Liver (tissue), 9 donors: Measurements from ENCODE around the gene MOB3C. TPM values are rescaled to one million over a fixed set of nuclear protein-coding genes. Genes with fewer than 3 reads are reported as not detected.

Source experiments
- DNase-seq: peaks from one replicate; pipeline ENCODE4 v3.0.0-alpha.2; 2017; ENCODE audit warnings: low spot score
- H3K27ac ChIP-seq, 2 donors: one replicate each; pipeline ENCODE4 v1.7.0; 2013; ENCODE audit warnings: inconsistent platforms in 2 of 2, low read length in 2 of 2, control low read depth in 1 of 2, low read depth in 1 of 2, mild to moderate bottlenecking in 1 of 2
- H3K27me3 ChIP-seq, 4 donors: one replicate each; pipeline versions ENCODE4 v1.6.1 to v1.7.0; 2013; ENCODE audit warnings: low read length in 3 of 4, inconsistent platforms in 1 of 4, mild to moderate bottlenecking in 1 of 4, moderate library complexity in 1 of 4; ENCODE audit not compliant: control insufficient read depth in 4 of 4, insufficient read depth in 4 of 4
- H3K36me3 ChIP-seq, 4 donors: one replicate each; pipeline versions ENCODE4 v1.6.1 to v1.7.0; 2013; ENCODE audit warnings: low read length in 3 of 4, mild to moderate bottlenecking in 3 of 4, low read depth in 1 of 4, moderate library complexity in 1 of 4; ENCODE audit not compliant: control insufficient read depth in 4 of 4, insufficient read depth in 3 of 4
- H3K4me1 ChIP-seq, 4 donors: one replicate each; pipeline versions ENCODE4 v1.6.1 to v1.7.0; 2013; ENCODE audit warnings: low read length in 3 of 4, mild to moderate bottlenecking in 3 of 4, moderate library complexity in 1 of 4; ENCODE audit not compliant: control insufficient read depth in 4 of 4, insufficient read depth in 4 of 4
- H3K4me3 ChIP-seq, 3 donors: one replicate each; pipeline versions ENCODE4 v1.6.1 to v1.7.0; 2013; ENCODE audit warnings: low read length in 3 of 3, control low read depth in 1 of 3, low read depth in 1 of 3, mild to moderate bottlenecking in 1 of 3
- H3K9ac ChIP-seq, 2 donors: one replicate each; pipeline ENCODE4 v1.7.0; 2013; ENCODE audit warnings: low read length in 2 of 2, mild to moderate bottlenecking in 2 of 2, moderate library complexity in 2 of 2, control low read depth in 1 of 2, low read depth in 1 of 2
- H3K9me3 ChIP-seq, 4 donors: one replicate each; pipeline versions ENCODE4 v1.6.1 to v1.7.0; 2013; ENCODE audit warnings: low read length in 3 of 4; ENCODE audit not compliant: control insufficient read depth in 4 of 4
- CTCF ChIP-seq: fragments of 150-350 bp; IDR thresholded peaks from 2 replicates; pipeline ENCODE4 v1.5.1; 2017; ENCODE audit warnings: improper control_type of control experiment, low read depth, low read length; ENCODE audit not compliant: missing input control
- EGR1 ChIP-seq, 2 donors: IDR thresholded peaks; 2 replicates each; pipeline ENCODE4 v1.6.1; 2016 to 2018; ENCODE audit warnings: antibody characterized with exemption in 2 of 2, low read depth in 2 of 2
- FOXA1 ChIP-seq: IDR thresholded peaks from 2 replicates; pipeline ENCODE4 v1.6.1; 2016; ENCODE audit warnings: antibody characterized with exemption
- FOXA2 ChIP-seq: IDR thresholded peaks from 2 replicates; pipeline ENCODE4 v1.6.1; 2016; ENCODE audit warnings: antibody characterized with exemption
- GABPA ChIP-seq, 2 donors: IDR thresholded peaks in 1 of 2; conservative IDR thresholded peaks in 1 of 2; 2 replicates each; pipeline ENCODE4 v1.6.1; 2016; ENCODE audit warnings: antibody characterized with exemption in 2 of 2, mild to moderate bottlenecking in 1 of 2, moderate library complexity in 1 of 2
- HNF4A ChIP-seq, 2 donors: conservative IDR thresholded peaks; 2 replicates each; pipeline ENCODE4 v1.6.1; 2016; ENCODE audit warnings: antibody characterized with exemption in 2 of 2, mild to moderate bottlenecking in 2 of 2
- HNF4G ChIP-seq: IDR thresholded peaks from 2 replicates; pipeline ENCODE4 v1.6.1; 2016; ENCODE audit warnings: antibody characterized with exemption
- JUND ChIP-seq, 2 donors: IDR thresholded peaks; 2 replicates each; pipeline ENCODE4 v1.6.1; 2016; ENCODE audit warnings: antibody characterized with exemption in 2 of 2
- MAX ChIP-seq: IDR thresholded peaks from 2 replicates; pipeline ENCODE4 v1.6.1; 2016; ENCODE audit warnings: antibody characterized with exemption
- NR2F2 ChIP-seq: IDR thresholded peaks from 2 replicates; pipeline ENCODE4 v1.6.1; 2016; ENCODE audit warnings: antibody characterized with exemption
- RAD21 ChIP-seq, 2 donors: IDR thresholded peaks; 2 replicates each; pipeline ENCODE4 v1.6.1; 2016; ENCODE audit warnings: antibody characterized with exemption in 2 of 2, mild to moderate bottlenecking in 2 of 2
- RXRA ChIP-seq, 2 donors: IDR thresholded peaks; 2 replicates each; pipeline ENCODE4 v1.6.1; 2017 to 2018; ENCODE audit warnings: antibody characterized with exemption in 2 of 2, mild to moderate bottlenecking in 1 of 2
- SP1 ChIP-seq: IDR thresholded peaks from 2 replicates; pipeline ENCODE4 v1.6.1; 2018; ENCODE audit warnings: antibody characterized with exemption, mild to moderate bottlenecking
- TAF1 ChIP-seq: conservative IDR thresholded peaks from 2 replicates; pipeline ENCODE4 v1.6.1; 2016; ENCODE audit warnings: antibody characterized with exemption, mild to moderate bottlenecking
- YY1 ChIP-seq: IDR thresholded peaks from 2 replicates; pipeline ENCODE4 v1.6.1; 2016; ENCODE audit warnings: antibody characterized with exemption, mild to moderate bottlenecking
- ZBTB33 ChIP-seq: IDR thresholded peaks from 2 replicates; pipeline ENCODE4 v1.6.1; 2016; ENCODE audit warnings: antibody characterized with exemption
- WGBS: extraction: QIAGEN DNeasy Blood & Tissue Kit; methylation state at CpG from one replicate; pipeline ENCODE4 v1.1.7; 2013; 5-methylcytosine and 5-hydroxymethylcytosine counted together
- polyA plus RNA-seq, 2 donors: library from polyadenylated mRNA; stranded (reverse) in 1 of 2; unstranded in 1 of 2; fragments of 200-250 nt in 1 of 2; fragments of >200 nt in 1 of 2; fragmentation: Nextera tagmentation in 1 of 2; extraction: Ambion mirVana in 1 of 2; gene quantifications; one replicate each; pipeline versions ENCODE4 v1.2.1 to v1.2.3, GENCODE V29; 2013 to 2015
- total RNA-seq, 2 donors: library from RNA; depleted of rRNA; stranded (reverse); fragments of >200 nt; gene quantifications; one replicate each; pipeline ENCODE4 v1.2.3, GENCODE V29; 2014
- TF ChIP-seq, protein P1 (sequence below): IDR thresholded peaks from 2 replicates; pipeline ENCODE4 v1.6.1; 2016; ENCODE audit warnings: antibody characterized with exemption
- TF ChIP-seq, protein P2 (sequence below): IDR thresholded peaks from 2 replicates; pipeline ENCODE4 v1.6.1; 2016; ENCODE audit warnings: antibody characterized with exemption, mild to moderate bottlenecking
- donor health status: healthy.
- donor health status: healthy.
- donor health status: healthy.
- donor health status: healthy.
- donor health status: healthy.

Gene MOB3C
- total and polyA plus RNA-seq, 4 donors, result 2.3 to 7.9 (median 5.4) TPM

DNA sequence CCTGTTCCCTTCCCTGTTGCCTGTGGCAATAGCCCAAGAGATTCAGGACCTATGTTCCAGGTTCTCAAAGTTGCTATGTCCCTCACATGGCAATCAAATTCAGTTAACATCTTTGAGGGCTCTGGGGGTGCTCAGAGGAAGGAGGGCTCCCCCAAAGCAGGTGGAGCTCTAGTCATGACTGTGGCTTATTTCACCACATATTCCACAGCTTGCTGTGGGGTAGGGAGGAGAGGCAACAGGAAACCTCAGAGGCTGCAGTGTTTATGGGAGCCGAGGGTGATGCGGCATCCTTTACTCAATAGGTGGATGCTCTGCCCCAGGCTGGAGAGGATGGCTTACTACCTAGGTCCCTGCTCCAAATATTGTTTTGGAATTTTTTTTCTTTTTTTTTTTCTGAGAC is 11.4 kb downstream of the MOB3C start:
- no peak for TF ChIP-seq EGR1 (IDR thresholded peaks at IDR 0.05; ENCODE audit: low read depth in 2 of 2)
- Histone ChIP-seq H3K27ac (no peak overlapping the region), H3K36me3 (peaks cover 4 to 25% (median 19%) of the 10 kb centered on the region in 4 donors), H3K9ac (no peak overlapping the region), H3K4me3 (no peak overlapping the region), H3K27me3 (no peaks in the 10 kb centered on the region), H3K4me1 (peaks cover 0 to 16% (median 10%) of the 10 kb centered on the region in 4 donors), H3K9me3 (no peaks in the 10 kb centered on the region)
- 76% methylated on average over 2 of the region's 2 CpGs for WGBS
- no peak for DNase-seq

- peaks cover 0 to 13% (median 11%) of the 10 kb centered on the region in 4 donors for H3K36me3 ChIP-seq
- H3K27me3 ChIP-seq, result no peaks in the 10 kb centered on the region
- TF ChIP-seq SP1 (peak; percentile 66), GABPA (IDR thresholded peaks at IDR 0.05 in 1 of 2, conservative IDR thresholded peaks at IDR 0.05 in 1 of 2) (peak in 1 of 2 donors; percentile 59), YY1 (peak; percentile 83), EGR1 (IDR thresholded peaks at IDR 0.05; ENCODE audit: low read depth in 2 of 2) (peak; percentile 70 to 75), MAX (no peak), TAF1 (no peak), HNF4G (no peak), RAD21 (IDR thresholded peaks at IDR 0.05) (peak in 1 of 2 donors; percentile 36), CTCF (no peak), RXRA (IDR thresholded peaks at IDR 0.05) (peak; percentile 47 to 53), FOXA2 (no peak), ZBTB33 (no peak), FOXA1 (no peak), HNF4A (conservative IDR thresholded peaks at IDR 0.05) (peak; percentile 19 to 30), NR2F2 (peak; percentile 19), JUND (IDR thresholded peaks at IDR 0.05) (no peak)
- TF ChIP-seq, protein P1, sequence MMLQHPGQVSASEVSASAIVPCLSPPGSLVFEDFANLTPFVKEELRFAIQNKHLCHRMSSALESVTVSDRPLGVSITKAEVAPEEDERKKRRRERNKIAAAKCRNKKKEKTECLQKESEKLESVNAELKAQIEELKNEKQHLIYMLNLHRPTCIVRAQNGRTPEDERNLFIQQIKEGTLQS, result no peak
- TF ChIP-seq, protein P2, sequence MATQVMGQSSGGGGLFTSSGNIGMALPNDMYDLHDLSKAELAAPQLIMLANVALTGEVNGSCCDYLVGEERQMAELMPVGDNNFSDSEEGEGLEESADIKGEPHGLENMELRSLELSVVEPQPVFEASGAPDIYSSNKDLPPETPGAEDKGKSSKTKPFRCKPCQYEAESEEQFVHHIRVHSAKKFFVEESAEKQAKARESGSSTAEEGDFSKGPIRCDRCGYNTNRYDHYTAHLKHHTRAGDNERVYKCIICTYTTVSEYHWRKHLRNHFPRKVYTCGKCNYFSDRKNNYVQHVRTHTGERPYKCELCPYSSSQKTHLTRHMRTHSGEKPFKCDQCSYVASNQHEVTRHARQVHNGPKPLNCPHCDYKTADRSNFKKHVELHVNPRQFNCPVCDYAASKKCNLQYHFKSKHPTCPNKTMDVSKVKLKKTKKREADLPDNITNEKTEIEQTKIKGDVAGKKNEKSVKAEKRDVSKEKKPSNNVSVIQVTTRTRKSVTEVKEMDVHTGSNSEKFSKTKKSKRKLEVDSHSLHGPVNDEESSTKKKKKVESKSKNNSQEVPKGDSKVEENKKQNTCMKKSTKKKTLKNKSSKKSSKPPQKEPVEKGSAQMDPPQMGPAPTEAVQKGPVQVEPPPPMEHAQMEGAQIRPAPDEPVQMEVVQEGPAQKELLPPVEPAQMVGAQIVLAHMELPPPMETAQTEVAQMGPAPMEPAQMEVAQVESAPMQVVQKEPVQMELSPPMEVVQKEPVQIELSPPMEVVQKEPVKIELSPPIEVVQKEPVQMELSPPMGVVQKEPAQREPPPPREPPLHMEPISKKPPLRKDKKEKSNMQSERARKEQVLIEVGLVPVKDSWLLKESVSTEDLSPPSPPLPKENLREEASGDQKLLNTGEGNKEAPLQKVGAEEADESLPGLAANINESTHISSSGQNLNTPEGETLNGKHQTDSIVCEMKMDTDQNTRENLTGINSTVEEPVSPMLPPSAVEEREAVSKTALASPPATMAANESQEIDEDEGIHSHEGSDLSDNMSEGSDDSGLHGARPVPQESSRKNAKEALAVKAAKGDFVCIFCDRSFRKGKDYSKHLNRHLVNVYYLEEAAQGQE, result no peak
- DNase-seq, result peak; percentile 98
- peak within 1 kb of the TSS; percentile 44 to 45 for H3K27ac ChIP-seq
- H3K9ac ChIP-seq, result peak within 1 kb of the TSS; percentile 50 to 70
- no peaks in the 10 kb centered on the region for H3K9me3 ChIP-seq
- WGBS, result under 1% methylated on average over 53 of the region's 53 CpGs
- H3K4me3 ChIP-seq, result peak within 1 kb of the TSS; percentile 69 to 87 (median 80)
- peaks cover 0 to 16% (median 10%) of the 10 kb centered on the region in 4 donors for H3K4me1 ChIP-seq
Measured at GRCh38 chr1:46603858-46604549, 12.6 kb downstream of the MOB3C start, which contains the start of gene MKNK1. MKNK1 (minus strand) TSS chr1:46604268; CDS start chr1:46583327, 20,941 bp downstream.
